GM15510 (cell line): ENCODE measurements around the gene TXNL4A.
A peak's percentile ranks its signal among the peaks of the same experiment; 100 is the strongest.

Experiments used
- POLR2A ChIP-seq: IDR thresholded peaks from 3 replicates; pipeline ENCODE4 v1.6.1; 2011; ENCODE audit warnings: borderline replicate concordance; ENCODE audit not compliant: insufficient read length; ENCODE audit errors: extremely low read depth

Gene TXNL4A

DNA sequence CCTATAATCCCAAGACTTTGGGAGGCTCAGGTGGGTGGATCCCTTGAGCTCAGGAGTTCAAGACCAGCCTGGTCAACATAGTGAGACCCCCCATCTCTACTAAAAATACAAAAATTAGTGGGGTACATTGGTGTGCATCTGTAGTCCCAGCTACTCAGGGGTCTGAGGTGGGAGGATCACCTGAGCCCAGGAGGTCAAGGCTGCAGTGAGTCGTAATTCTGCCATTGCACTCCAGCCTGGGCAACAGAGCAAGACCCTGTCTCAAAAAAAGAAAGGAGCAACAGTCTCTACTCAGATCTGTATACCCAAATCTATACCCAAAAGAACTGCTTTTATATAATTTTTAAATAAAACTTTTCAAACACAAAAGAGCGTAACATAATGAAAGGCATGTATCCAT lies 29.4 kb downstream of the TXNL4A start:
- TF ChIP-seq POLR2A = no peak

DNA sequence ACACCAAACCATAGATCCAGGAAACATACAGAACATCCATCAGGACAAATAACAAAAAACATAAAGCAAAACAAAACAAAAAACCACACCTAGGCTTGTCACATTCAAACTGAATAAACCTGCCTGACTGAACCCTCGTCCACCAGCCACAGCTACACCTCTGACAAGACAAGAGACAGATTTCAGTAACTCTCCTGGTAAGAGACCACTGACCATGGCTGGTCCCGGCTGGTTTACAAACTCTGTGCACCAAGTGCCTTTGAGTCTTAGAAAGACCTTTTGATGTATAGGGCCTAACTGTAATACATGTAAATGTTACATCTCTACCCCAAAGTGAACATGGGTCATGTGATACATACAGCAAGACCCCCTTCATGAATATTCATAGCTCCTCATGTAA lies 32.1 kb downstream of the TXNL4A start:
- TF ChIP-seq POLR2A = no peak

DNA sequence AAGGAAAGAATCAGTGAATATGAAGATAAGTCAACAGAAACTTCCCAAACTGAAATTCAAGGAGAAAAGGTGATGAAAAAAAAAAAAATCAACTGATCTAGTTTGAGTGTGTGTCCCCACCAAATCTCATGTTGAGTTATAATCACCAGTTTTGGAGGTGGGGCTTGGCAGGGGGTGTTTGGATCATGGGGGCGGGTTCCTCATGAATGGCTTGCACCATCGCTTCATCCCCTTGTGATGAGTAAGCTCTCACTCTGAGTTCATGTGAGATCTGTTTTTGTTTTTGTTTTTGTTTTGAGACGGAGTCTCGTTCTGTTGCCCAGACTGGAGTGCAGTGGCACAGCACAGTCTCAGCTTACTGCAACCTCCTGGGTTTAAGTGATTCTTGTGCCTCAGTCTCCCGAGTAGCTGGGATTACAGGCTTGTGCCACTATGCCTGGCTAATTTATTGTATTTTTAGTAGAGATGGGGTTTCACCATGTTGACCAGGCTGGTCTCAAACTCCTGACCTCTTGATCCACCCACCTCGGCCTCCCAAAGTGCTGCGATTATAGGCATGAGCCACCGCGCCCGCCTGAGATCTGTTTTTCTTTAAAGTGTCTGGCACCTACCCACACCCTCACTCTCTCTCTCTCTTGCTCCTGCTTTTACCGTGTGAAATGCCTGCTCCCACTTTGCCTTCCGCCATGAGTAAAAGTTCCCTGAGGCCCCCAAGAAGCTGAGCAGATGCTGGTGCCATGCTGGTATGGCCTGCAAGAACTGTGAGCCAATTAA lies 32.9 kb downstream of the TXNL4A start:
- no peak for TF ChIP-seq POLR2A

DNA sequence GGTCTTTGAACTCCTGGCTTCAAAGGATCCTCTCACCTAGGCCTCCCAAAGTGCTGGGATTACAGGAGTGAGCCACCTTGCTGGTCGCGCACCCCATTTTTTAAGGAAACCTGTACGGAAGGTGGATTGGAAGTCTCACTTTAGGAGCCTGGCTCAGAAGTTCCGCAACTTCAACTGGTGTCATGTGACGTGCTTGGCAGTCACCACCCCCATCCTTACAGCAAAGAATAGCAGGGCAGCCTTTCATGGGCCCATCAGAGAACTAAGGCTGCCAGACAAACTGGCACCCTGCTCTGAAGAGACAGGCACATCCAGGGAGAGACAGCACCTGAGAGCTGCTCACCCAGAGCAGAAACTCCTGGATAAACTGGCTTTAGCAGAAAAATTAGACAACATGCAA lies 33.6 kb downstream of the TXNL4A start:
- no peak for TF ChIP-seq POLR2A

DNA sequence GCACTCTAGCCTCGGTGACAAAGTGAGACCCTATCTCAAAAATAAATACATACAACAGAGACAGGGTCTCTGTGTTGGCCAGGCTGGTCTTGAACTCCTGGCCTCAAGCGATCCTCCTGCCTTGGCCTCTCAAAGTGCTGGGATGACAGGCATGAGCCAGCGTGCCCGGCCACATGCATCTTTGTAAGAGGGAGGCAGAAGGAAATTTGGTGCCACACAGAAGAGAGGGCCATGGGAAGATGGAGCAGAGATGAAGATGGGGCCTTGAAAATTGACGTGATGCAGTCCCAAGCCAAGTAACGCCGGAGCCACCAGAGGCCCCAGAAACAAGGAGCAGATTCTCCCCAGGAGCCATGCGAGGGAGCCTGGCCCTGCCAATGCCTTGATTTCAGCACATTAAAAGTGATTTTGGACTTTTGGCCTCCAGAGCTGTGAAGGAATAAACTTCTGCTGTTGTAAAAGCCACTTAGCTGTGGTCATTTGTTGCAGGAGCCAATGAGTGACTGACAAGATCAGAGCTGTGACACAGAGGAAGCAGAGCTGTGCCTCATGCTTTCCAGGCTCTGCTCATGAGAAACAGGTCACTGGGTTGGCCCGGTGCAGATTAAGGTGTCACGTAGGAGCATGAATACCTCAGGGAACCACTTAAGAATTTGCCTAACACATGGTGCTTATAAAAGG lies 34.3 kb downstream of the TXNL4A start:
- TF ChIP-seq POLR2A = no peak

DNA sequence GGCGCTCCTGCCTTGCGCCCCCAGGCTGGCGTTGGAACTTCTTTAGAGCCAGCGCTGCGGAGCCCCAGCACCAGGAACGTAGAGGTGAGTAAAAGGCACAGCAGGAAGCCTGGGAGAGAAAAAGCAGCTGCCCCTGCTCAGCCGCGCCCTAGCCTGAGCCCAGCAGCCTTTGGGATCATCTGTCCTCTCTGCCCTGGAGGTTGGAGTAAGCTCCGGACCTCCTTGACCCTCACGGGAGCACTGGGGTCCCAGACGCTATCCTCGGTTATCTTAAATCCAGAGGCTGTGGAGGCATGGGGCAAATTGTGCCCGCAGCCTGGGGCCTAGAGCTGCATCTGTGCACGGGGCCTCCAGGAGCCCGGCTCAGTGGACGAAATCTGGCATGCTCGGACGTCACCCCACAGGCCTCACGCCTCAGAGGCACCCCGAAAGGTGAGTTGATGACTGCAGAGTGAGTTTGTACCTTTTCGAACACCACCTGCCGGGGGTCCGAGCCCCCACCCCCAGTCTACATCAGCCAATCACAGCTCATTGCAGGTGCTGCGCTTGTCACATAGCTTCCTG lies 35.3 kb downstream of the TXNL4A start:
- TF ChIP-seq POLR2A = no peak

DNA sequence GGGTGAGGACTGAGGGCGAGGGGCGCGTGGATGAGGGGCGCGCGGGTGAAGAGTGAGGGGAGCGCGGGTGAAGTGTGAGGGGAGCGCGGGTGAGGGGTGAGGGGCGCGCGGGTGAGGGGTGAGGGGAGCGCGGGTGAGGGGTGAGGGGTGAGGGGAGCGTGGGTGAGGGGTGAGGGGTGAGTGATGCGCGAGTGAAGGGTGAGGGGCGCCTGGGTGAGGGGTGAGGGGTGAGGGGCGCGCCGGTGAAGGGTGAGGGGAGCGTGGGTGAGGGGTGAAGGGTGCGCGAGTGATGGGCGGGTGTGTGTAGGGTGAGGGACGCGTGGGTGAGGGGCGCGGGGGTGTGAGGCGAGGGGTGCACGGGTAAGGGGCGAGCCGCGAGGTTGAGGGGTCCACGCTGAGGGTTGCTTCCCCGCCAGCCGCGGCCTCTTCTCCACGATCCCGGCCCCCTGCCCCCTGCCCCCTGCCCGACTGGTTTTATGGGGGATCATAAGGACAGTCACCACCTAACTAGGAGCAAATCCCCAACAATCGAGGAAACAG lies 35.8 kb downstream of the TXNL4A start:
- TF ChIP-seq POLR2A = no peak

DNA sequence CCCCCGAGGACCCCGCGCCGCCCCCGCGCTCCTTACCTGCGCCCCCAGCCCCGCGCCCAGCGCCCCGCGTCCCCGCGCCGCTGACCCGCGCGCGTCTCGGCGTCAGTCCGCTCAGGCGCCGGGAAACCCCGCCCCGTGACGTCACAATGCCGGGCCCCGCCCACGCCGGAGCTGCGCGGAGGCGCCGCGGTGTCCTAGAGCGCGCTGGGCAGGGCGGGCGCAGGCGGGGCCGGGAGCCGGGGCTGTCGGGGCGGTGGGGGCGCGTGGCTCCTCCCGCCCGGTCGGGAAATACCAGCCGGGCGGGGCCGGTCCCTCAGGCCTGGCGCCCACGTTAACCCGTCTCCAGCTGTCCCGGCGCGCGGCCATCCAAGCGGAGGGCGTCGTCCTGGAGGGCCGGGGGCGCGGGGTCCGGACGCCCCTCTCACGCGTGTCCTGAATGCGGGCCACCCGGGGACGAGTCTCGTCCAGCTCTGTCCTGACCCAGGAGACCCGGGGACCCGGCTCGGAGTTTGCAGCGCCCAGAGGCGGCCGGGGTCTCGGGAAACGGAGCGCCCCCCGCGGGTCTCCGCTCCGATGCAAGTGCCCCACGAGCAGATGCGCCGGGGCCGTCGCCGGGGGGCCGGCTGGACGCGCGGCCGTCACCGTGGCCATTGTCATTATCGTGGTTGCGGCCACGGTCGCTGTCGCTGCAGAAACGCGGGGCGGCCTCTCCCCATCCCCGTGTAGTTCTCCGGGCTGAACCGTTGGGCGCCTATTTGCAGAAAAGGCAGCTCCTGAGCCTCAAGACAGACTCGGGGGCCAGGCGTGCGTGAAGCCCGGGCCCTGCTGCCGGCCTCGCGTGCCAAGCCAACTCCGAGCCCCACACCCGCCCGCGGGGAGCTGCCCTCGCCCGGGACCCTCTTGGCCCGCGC lies 36.6 kb downstream of the TXNL4A start, which contains the start of gene SLC66A2:
TSS of gene SLC66A2 (minus strand) at position 109 of the 911 bp plus-strand sequence. CDS start 727 bp downstream, outside the sequence.
- TF ChIP-seq POLR2A = peak; percentile 77

DNA sequence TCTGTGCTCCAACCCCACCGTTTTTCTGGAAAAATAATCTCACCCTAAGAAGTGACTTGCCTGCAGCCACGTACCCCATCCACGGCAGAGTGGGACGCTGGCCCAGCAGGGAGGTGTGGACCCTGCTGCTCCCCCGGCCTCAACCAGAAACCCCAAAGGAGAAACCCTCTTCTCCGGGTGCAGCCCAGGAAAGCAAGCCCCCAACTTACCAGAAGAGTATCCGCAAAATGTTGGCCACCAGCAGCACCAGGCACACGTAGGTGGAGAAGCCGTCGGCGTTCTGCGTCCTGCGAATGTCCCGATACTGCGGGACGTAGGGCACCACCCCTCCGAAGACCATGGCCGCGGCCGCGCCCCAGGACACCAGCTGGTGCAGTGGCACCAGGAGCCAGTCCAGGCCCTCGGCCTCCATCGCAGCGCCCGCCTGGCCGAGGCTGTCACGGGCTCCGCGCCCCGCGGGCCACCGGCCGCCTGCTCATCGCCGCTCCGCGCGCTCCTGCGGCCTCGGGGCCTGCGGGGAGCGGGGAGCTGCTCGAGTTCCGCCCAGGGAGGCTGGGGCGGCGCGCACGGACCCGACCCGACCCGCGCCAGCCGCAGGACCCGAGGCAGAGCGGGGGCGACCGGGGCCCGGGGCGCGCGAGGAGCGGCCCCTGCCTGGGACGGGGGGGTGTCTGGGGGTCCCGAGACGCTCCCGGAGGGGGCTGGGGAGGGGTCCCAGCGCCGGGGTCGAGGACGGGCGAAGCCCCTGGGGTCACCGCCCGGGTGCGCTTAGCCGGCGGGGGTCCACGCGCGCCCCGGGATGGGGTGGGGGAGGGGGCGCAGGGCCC lies 37.6 kb downstream of the TXNL4A start:
- no peak for TF ChIP-seq POLR2A

DNA sequence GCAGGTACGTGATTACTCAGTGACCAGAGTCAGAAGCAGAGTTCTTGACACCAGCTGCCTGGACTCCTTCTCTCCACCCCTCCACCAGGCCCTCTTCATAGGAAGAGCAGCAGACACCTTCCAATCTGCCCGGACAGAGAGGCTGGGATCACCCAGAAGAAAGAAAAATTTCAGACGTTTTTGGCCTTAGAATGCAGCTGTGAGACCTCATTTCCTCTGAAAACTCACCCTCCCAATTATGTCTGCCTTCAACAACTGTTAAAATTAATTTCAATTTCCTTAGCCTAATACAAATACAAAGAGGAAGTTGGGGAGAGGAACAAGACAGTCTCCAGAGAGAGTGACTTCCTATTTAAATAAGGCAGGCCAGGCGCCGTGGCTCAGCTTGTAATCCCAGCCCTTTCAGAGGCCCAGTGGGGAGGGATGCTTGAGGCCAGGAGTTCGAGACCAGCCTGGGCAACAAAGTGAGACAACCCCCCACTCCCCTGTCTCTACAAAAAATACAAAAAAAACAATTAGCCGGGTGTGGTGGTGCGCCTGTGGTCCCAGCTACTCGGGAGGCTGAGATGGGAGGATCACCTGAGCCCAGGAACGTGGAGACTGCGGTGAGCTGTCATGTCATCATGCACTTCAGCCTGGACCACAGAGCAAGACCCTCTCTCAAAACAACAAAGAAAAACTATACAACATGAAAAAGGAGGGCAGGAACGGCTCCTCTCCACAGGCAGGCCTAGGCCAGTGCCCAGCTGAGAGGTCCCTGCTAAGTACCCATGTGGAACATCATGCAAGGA lies 38.5 kb downstream of the TXNL4A start:
- TF ChIP-seq POLR2A = no peak

DNA sequence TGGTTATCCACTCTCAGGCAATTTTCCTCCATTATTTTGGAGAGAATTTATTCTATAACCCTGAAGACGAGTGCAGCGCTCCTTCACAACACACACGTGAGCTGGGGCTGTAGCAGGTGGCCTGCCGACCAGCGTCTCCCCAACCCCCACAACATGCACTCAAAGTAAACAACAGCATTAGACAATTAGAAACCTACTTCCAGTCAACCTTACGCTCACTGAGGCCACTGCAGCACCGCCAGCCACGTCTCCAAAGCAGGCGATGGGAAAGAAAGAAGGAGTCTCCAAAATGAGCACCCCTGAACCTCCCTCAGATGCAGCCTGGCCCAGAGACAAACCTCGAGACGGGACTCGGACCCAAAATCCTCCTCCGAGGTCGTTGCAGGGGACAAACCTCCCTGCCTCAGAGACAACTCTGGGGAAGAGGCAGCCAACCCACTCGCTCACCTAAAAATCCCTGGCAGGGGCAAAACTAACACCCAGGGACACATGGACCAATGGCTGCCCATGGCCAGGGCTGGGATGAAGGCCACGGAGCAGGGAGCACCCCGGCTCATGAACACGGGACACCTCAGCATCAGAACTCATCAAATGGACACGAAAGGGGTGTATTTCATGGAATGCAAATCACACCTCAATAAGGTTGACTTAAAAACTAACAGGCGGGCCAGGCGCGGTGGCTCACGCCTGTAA lies 39.5 kb downstream of the TXNL4A start:
- TF ChIP-seq POLR2A = no peak

DNA sequence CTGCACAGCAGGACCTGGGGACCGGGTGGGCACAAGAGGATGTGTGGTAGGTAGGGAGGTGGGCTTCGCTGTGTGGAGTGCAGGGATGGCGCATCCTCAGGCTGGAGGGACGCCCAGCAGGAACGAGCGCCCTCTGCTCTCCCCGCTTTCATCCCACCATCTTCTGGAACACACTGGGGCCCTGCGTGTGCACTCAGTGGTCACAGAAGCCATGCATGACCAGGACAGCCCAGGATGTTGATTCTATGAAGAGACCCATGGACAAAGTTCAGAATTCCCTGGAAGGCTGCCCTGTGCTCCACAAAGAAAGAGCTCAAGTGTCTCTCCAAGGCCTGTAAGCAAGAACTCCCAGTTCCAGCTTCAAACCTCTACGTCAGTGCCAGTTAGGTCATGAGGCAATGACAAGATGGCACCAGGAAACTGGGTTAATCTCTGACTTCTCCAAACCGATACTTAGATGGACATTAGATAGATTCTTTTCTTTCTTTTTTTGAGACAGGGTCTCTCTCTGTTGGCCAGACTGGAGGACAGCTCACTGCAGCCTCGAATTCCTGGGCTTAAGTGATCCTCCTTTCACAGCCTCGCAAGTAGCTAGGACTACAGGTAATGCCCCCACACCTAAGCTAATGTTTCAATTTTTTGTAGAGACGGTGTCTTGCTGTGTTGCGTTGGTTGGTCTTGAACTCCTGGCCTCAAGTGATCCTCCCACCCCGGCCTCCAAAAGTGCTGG lies 40.3 kb downstream of the TXNL4A start:
- no peak for TF ChIP-seq POLR2A
